GM12874 (cell line): ENCODE results near the gene GRK3.

Experiments
- CTCF ChIP-seq: IDR thresholded peaks from 2 replicates; pipeline ENCODE4 v1.5.1; 2011; ENCODE audit warnings: low read depth, mild to moderate bottlenecking, control low read depth, low read length, moderate library complexity; ENCODE audit not compliant: insufficient read depth

The GRK3 gene

GRCh38 chr22:25754527-25755202, 190.2 kb downstream of the GRK3 start:
- no peak for TF ChIP-seq CTCF

- no peak for TF ChIP-seq CTCF
These were observed 193.2 kb downstream of the GRK3 start for GRCh38 chr22:25757686-25758085.

GRCh38 chr22:25758316-25758715, 193.8 kb downstream of the GRK3 start:
- no peak for TF ChIP-seq CTCF

DNA sequence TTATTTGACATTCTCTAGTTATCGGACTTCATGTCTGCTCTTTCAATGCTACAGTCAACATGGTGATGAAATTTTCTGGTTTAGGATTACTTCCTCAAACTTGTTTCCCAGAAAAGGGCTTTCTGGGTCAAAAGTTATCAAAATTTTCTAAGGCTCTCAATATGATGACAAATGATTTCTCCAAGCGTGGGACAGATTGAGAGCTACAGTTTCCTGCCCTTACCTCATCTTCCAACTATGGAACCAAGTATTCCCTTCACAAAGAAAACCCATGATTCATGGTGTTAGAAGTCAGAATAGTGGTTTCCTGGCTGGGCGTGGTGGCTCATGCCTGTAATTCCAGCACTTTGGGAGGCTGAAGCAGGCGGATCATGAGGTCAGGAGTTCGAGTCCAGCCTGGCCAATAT, 195.4 kb downstream of the GRK3 start:
- TF ChIP-seq CTCF = no peak

DNA sequence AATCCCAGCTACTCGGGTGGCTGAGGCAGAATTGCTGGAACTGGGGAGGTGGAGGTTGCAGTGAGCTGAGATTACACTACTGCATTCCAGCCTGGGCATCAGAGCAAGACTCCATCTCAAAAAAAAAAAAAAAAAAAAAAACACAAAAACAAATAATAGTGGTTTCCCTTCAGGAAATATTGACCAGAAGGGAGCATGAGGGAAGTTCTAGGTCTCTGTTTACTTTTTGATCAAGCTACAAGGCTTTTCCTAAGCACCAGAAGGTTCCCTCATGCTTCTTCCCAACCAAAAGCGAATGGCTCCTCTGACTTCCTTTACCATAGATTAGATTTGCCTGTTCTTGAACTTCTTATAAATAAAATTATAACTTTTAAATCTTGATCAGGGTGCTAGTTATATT, 195.8 kb downstream of the GRK3 start:
- no peak for TF ChIP-seq CTCF

- TF ChIP-seq CTCF = no peak
These were observed 196.5 kb downstream of the GRK3 start for GRCh38 chr22:25760848-25761595.

GRCh38 chr22:25762147-25762546, 197.7 kb downstream of the GRK3 start:
- TF ChIP-seq CTCF = no peak
